CD14-positive monocyte (primary cell): ENCODE results near the gene FAM216A. TPM values are rescaled to one million over a fixed set of nuclear protein-coding genes. Genes with fewer than 3 reads are reported as not detected.
A peak's percentile ranks its signal among the peaks of the same experiment; 100 is the strongest.

ENCODE experiments used
- DNase-seq, 3 donors: peaks; one replicate each; pipeline ENCODE4 v3.0.0-alpha.2; 2011 to 2022
- H2AFZ ChIP-seq: 2 replicates; pipeline ENCODE4 v1.6.0; 2012; ENCODE audit warnings: mild to moderate bottlenecking, low read depth, low read length, inconsistent platforms; ENCODE audit not compliant: insufficient read depth, poor library complexity, severe bottlenecking
- H3K27ac ChIP-seq, 2 donors: 1 replicate in 1 of 2; 2 replicates in 1 of 2; pipeline ENCODE4 v1.5.1; 2012 to 2013; ENCODE audit warnings: low read length in 2 of 2, control low read depth in 1 of 2, inconsistent platforms in 1 of 2, low read depth in 1 of 2, mild to moderate bottlenecking in 1 of 2
- H3K27me3 ChIP-seq, 2 donors: one replicate each; pipeline versions ENCODE4 v1.6.0 to v1.6.1; 2011 to 2013; ENCODE audit warnings: low read length in 2 of 2; ENCODE audit not compliant: control insufficient read depth in 2 of 2, insufficient read depth in 2 of 2
- H3K36me3 ChIP-seq, 2 donors: replicated peaks in 1 of 2; 1 replicate in 1 of 2; 2 replicates in 1 of 2; pipeline versions ENCODE4 v1.5.1 to v1.6.1; 2012 to 2013; ENCODE audit warnings: low read length in 2 of 2, control low read depth in 1 of 2, inconsistent platforms in 1 of 2, mild to moderate bottlenecking in 1 of 2; ENCODE audit not compliant: insufficient read depth in 2 of 2, control insufficient read depth in 1 of 2
- H3K4me1 ChIP-seq, 2 donors: 1 replicate in 1 of 2; 2 replicates in 1 of 2; pipeline versions ENCODE4 v1.5.1 to v1.6.1; 2012 to 2013; ENCODE audit warnings: low read length in 2 of 2, control low read depth in 1 of 2, inconsistent platforms in 1 of 2, mild to moderate bottlenecking in 1 of 2, moderate library complexity in 1 of 2; ENCODE audit not compliant: insufficient read depth in 2 of 2, control insufficient read depth in 1 of 2
- H3K4me2 ChIP-seq: replicated peaks from 2 replicates; pipeline ENCODE3; 2012; ENCODE audit warnings: low read length, moderate library complexity, mild to moderate bottlenecking; ENCODE audit not compliant: poor library complexity, severe bottlenecking; ENCODE audit errors: extremely low read depth
- H3K4me3 ChIP-seq, 3 experiments: fragments of 200-600 bp in 1 of 3; sonication (generic) in 1 of 3; replicated peaks in 1 of 3; 1 replicate in 2 of 3; 2 replicates in 1 of 3; pipeline ENCODE4 v1.5.1; 2011 to 2013; ENCODE audit warnings: low read length in 3 of 3, mild to moderate bottlenecking in 3 of 3, control low read depth in 2 of 3, low read depth in 2 of 3, inconsistent platforms in 1 of 3, moderate library complexity in 1 of 3
- H3K79me2 ChIP-seq: 2 replicates; pipeline ENCODE4 v1.6.0; 2012; ENCODE audit warnings: mild to moderate bottlenecking, control low read depth, inconsistent platforms, low read length, moderate library complexity; ENCODE audit not compliant: insufficient read depth
- H3K9ac ChIP-seq: 2 replicates; pipeline ENCODE4 v1.6.0; 2017; ENCODE audit warnings: low read length, mild to moderate bottlenecking; ENCODE audit not compliant: insufficient read depth, poor library complexity, severe bottlenecking
- H3K9me3 ChIP-seq, 2 donors: replicated peaks in 1 of 2; 1 replicate in 1 of 2; 2 replicates in 1 of 2; pipeline versions ENCODE4 v1.5.1 to v1.6.1; 2012 to 2013; ENCODE audit warnings: low read length in 2 of 2, control low read depth in 1 of 2; ENCODE audit not compliant: control insufficient read depth in 1 of 2, insufficient read depth in 1 of 2
- H4K20me1 ChIP-seq: 2 replicates; pipeline ENCODE4 v1.6.0; 2012; ENCODE audit warnings: mild to moderate bottlenecking, low read length, control low read depth, moderate library complexity; ENCODE audit not compliant: insufficient read depth
- H3K27ac Mint-ChIP-seq, 7 donors: one replicate each; pipeline ENCODE4 v1.8.0; 2020; ENCODE audit warnings: mild to moderate bottlenecking in 7 of 7, mixed read lengths in 7 of 7, moderate library complexity in 6 of 7, inconsistent platforms in 2 of 7
- H3K27me3 Mint-ChIP-seq, 3 donors: one replicate each; pipeline ENCODE4 v1.8.0; 2021 to 2022; ENCODE audit warnings: low read depth in 3 of 3, mild to moderate bottlenecking in 3 of 3, mixed read lengths in 3 of 3, moderate library complexity in 3 of 3, inconsistent platforms in 1 of 3
- H3K36me3 Mint-ChIP-seq, 2 donors: one replicate each; pipeline ENCODE4 v1.8.0; 2020; ENCODE audit warnings: mixed read lengths in 2 of 2, inconsistent platforms in 1 of 2, mild to moderate bottlenecking in 1 of 2
- H3K4me1 Mint-ChIP-seq: one replicate; pipeline ENCODE4 v1.8.0; 2020; ENCODE audit warnings: mild to moderate bottlenecking, mixed read lengths
- H3K4me3 Mint-ChIP-seq, 2 donors: one replicate each; pipeline ENCODE4 v1.8.0; 2020; ENCODE audit warnings: mild to moderate bottlenecking in 2 of 2, mixed read lengths in 2 of 2, moderate library complexity in 1 of 2
- H3K9me3 Mint-ChIP-seq, 7 donors: one replicate each; pipeline ENCODE4 v1.8.0; 2020 to 2022; ENCODE audit warnings: mixed read lengths in 7 of 7, mild to moderate bottlenecking in 6 of 7, moderate library complexity in 6 of 7, inconsistent platforms in 2 of 7
- CTCF ChIP-seq: fragments of 200-600 bp; IDR thresholded peaks from one replicate; pipeline ENCODE4 v1.8.0; 2022; ENCODE audit warnings: antibody characterized with exemption, mild to moderate bottlenecking
- WGBS: methylation state at CpG from one replicate; pipeline ENCODE4 v1.1.5; 2013; ENCODE audit warnings: missing lambda C conversion rate; ENCODE audit not compliant: insufficient coverage; 5-methylcytosine and 5-hydroxymethylcytosine counted together
- intact Hi-C, 2 donors: fragments of 100-400 bp; cut with micrococcal nuclease; formaldehyde crosslinking; loops; one replicate each; pipeline versions ENCODE4 v1.15.0 to v1.15.1; 2023
- polyA plus RNA-seq, 3 donors: library from polyadenylated mRNA; depleted of rRNA in 1 of 3; unstranded in 2 of 3; stranded (reverse) in 1 of 3; fragments of 300-500 nt in 2 of 3; fragments of >200 nt in 1 of 3; fragmentation: Illumina TruSeq in 2 of 3; gene quantifications; 1 replicate in 2 of 3; 2 replicates in 1 of 3; pipeline ENCODE4 v1.2.3, GENCODE V29; 2012 to 2021

Gene FAM216A
- polyA plus RNA-seq, 3 donors, result 5.1 to 10.9 (median 6.2) TPM

- WGBS, result no CpG with 5 or more reads among the region's 2 CpGs
- no peak overlapping the region for H3K27ac ChIP-seq
- H4K20me1 ChIP-seq, result peaks cover 43% of the 10 kb centered on the region
- no peak overlapping the region for H2AFZ ChIP-seq
- peaks cover 36 to 60% of the 10 kb centered on the region in 2 donors for H3K36me3 ChIP-seq
- no peak for TF ChIP-seq CTCF
- DNase-seq, result no peak
- H3K4me1 Mint-ChIP-seq, result no peaks in the 10 kb centered on the region
- H3K9me3 Mint-ChIP-seq, result no peaks in the 10 kb centered on the region
- peaks cover 0 to 3% (median 0%) of the 10 kb centered on the region in 3 donors for H3K27me3 Mint-ChIP-seq
- H3K36me3 Mint-ChIP-seq, result peaks cover 39 to 56% of the 10 kb centered on the region in 2 donors
- no peak overlapping the region for H3K4me3 Mint-ChIP-seq
- no peaks in the 10 kb centered on the region for H3K4me1 ChIP-seq
- intact Hi-C loops, result no loop called here
- no peaks in the 10 kb centered on the region for H3K9me3 ChIP-seq
- no peaks in the 10 kb centered on the region for H3K27me3 ChIP-seq
- peak overlapping the region in 1 of 7 donors; percentile 50 for H3K27ac Mint-ChIP-seq
- no peaks in the 10 kb centered on the region for H3K79me2 ChIP-seq
- no peak overlapping the region for H3K4me2 ChIP-seq
- no peak overlapping the region for H3K4me3 ChIP-seq
- H3K9ac ChIP-seq, result no peak overlapping the region
Measured at GRCh38 chr12:110530511-110530910, 61.9 kb downstream of the FAM216A start.

- Histone ChIP-seq H3K27ac (no peak overlapping the region), H3K9ac (no peak overlapping the region), H3K9me3 (no peaks in the 10 kb centered on the region), H3K4me3 (no peak overlapping the region), H2AFZ (no peak overlapping the region), H3K4me2 (no peak overlapping the region), H3K27me3 (no peaks in the 10 kb centered on the region), H4K20me1 (peaks cover 57% of the 10 kb centered on the region), H3K4me1 (no peaks in the 10 kb centered on the region), H3K79me2 (peaks cover 7% of the 10 kb centered on the region), H3K36me3 (peaks cover 49 to 73% of the 10 kb centered on the region in 2 donors)
- Mint-ChIP-seq H3K27ac (no peak overlapping the region), H3K9me3 (no peaks in the 10 kb centered on the region), H3K36me3 (peaks cover 51 to 70% of the 10 kb centered on the region in 2 donors), H3K4me1 (no peaks in the 10 kb centered on the region), H3K4me3 (no peak overlapping the region), H3K27me3 (peaks cover 0 to 3% (median 0%) of the 10 kb centered on the region in 3 donors)
- no peak for TF ChIP-seq CTCF
- intact Hi-C loops, result no loop called here
- no peak for DNase-seq
- no CpG with 5 or more reads among the region's 2 CpGs for WGBS
Measured at GRCh38 chr12:110531741-110532333, 63.2 kb downstream of the FAM216A start.
